HL-60/S4 treated with retinoic acid at 250 ng/mL for 4 days and 3 days (cell line): ENCODE data around the gene ZFP69B.

Source experiments
- in situ Hi-C: fragments of 300-500 bp; cut with MboI; formaldehyde crosslinking; loops from 2 replicates; pipeline ENCODE4 v1.7.0; 2022; ENCODE audit warnings: low sequenced_read_pairs

Gene ZFP69B

DNA sequence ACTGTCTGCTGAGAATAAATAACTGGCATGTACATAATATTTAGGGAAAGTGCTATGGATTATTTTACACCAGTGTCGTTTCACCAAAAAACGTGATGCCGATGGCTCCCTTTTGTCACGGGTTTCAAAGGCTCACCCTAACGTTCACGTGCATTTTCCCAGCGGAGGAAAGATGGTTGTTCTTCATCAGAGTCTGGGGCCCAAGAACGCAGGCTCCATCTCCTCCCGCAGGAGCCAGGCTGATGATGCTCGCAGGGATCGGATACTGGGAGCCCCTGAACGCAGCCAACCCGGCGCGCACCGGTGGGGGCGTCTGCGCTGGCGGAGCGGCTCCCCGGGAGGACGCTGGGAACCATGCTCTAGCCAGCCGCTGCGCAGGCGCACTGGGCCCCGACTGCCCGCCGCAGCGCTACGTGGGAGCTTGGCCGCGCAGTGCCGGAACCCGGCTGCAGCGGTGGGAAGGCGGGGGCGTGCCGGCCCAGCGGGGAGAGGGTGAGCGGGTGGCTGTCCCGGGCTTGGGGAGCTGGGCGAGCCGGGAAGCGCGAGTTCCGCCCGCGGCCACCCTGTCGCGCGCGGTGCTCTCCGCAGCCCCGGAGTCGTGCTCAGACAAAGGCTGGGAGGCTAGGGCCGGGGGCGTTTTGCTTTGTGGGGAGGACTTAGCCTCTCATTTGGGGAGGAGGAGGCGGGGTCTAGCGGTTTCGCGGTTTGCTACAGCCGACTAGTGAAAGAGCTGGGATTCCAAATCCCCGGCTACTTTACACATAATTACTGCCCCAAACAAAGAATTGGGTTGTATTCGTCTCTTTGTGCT is at the start of gene ZFP69B:
Gene ZFP69B, plus strand, starts transcription at position 793 of the 811 bp plus-strand sequence. CDS start 486 bp downstream, outside the sequence.
- in situ Hi-C loops, result no loop called here

DNA sequence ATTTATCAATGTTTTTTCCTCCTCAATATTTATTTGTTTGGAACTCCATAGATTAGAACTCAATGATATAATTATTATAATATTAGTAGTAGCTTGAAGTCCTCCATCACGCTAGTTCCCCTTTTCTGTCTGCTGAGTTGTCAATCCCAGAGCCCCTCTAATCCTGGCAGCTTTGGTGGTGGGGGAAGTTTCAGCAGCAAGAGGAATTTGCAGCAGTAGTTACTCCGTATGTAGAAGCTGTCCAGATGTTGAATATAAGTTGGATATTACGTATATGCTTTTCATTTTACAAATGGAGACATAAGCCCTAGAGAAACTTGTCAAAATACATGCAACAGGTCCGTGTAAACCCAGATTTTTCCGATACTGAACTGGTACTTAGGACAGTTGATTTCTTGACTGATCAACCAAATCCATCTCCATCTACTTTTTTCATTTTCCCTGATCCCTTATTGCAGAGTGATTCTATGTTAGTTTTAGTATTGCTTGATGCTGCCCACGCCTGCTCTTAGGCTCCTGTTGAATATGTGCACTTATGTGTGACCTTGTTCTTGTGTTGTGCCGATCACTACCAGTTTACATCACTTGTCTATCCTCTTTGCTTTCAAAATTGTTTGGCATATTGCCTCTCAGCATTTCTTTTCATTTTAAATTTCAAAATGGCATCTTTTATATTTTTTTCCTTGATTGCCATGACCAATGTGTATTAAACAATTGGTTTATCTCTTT is 48.6 kb upstream of the ZFP69B start:
- in situ Hi-C loops, result loop anchor here (25.0 kb wide), 1 partner anchor 264 kb away; no protein-coding TSS in a partner anchor

DNA sequence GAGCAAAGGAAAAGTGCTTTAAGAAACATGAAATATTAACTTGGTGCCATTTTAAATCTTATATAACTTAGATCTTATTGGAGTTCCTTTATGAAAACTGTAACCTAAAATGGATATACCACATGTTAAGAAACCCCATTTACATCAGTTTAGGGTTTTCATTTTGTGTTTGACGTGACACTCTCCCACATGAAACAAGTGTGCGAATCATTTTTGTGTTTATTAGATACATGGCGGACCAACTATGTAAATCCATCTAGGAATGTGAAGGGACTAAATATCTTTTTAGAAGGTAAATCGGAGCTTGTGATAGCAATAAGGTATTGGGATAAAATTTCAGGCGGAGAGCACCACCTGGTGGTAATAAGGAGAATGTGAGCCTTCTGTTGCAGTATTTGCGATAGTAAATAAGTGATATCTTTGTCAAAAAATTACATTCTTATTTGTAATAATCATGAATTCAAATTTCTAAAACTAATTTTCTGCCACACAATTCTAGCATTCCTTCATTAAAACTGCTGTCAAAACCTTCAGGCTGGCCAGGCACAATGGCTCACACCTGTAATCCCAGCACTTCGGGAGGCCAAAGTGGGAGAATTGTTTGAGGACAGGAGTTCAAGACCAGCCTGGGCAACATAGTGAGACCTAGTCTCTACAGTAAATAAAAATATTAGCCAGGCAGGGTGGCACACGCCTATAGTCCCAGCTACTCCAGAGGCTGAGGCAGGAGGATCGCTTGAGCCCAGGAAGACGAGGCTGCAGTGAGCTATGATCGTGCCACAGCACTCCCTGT is 45.4 kb upstream of the ZFP69B start:
- in situ Hi-C loops, result loop anchor here (25.0 kb wide), 1 partner anchor 268 kb away; no protein-coding TSS in a partner anchor

DNA sequence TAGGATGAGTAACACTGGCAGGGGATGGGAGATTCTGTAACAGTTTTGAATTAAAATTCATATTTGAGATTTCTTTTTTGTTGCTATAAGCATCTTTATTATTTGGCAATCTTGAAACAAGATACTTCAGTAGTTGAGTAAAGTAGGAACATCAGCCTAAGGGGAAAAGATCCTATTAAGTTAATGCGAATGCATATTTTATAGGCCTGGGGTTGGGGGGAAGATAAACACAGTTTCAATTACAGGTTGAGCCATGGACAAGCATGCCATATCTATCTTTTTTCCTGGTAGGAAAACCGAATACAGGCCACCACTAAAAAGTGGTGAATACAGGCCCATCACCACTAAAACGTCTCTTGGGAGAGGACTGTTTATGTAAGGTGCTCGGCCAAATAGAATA is 44.5 kb upstream of the ZFP69B start:
- in situ Hi-C loops, result loop anchor here (25.0 kb wide), 1 partner anchor 269 kb away; no protein-coding TSS in a partner anchor

DNA sequence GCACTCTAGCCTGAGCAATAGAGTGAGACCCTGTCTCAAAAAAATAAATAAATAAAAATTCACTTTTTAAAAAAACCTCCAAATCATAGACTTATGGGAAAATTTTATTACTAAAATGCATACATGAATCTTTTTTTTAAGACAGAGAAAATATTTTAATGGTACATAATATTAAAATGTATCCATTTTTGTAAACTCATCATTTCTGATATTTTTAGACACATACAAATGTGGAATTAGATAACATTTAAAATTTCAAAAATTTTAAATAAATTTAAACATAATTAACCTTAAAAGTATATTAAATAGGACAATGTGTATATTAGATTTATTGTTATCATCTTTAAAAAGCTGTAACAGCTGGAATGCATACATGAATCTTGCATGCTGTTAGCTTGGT is 42.8 kb upstream of the ZFP69B start:
- in situ Hi-C loops, result loop anchor here (25.0 kb wide), 1 partner anchor 270 kb away; no protein-coding TSS in a partner anchor

DNA sequence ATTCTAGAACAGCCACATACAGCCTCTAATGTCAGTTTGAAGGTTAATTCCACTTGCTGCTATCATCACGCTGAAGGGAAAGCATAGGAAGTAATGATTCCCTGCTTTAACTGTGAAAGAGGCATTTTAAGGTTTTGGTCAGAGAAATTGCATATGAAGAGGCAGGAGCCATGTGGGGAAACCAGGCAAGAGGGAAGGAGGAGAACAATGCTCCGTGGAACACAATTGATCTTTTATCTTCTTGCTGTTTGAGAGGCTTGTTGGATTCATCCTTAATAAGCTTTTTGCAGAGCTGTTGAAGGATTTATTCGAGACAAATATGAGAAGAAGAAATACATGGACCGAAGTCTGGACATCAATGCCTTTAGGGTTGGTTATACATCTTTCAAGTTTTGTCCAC is 40.8 kb upstream of the ZFP69B start:
- in situ Hi-C loops, result loop anchor here (25.0 kb wide), 1 partner anchor 272 kb away; no protein-coding TSS in a partner anchor

DNA sequence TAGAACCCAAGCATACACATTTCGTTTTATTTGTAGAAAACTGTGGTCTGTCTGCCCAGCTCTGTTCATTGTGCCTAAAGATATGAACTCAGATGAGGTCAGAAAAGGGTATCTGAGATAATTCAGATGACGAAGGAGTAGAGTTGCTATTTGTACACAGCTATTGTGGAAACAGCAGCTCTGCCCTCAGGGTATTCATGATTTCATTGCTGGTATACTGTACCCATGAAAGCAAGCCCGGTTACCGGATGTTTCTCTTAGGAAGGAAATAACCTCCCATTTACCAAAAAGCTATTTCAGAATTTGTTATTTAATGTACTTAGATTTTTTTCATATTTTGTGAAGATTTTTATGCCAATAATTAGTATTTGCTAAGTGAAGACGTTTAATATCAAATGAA is 39.0 kb upstream of the ZFP69B start:
- in situ Hi-C loops, result loop anchor here (25.0 kb wide), 1 partner anchor 274 kb away; no protein-coding TSS in a partner anchor

DNA sequence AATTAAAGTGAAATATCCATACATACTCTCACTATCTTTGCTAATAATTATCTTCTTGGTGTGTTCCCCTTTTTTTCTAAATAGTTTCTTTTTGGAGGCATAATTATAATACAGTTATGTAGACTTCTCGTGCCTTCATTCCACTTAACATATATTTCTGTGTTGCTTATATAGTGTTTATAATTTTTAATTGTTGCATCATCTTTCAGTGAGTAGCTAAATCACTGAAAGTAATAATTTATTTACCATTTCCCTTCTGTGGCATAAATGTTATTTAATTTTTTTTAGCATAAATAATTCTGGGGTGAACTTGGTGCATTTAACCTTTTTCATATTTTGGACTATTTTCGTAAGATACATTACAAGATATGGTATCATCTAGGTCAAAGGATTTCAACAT is 38.4 kb upstream of the ZFP69B start:
- in situ Hi-C loops, result loop anchor here (25.0 kb wide), 1 partner anchor 275 kb away; no protein-coding TSS in a partner anchor

DNA sequence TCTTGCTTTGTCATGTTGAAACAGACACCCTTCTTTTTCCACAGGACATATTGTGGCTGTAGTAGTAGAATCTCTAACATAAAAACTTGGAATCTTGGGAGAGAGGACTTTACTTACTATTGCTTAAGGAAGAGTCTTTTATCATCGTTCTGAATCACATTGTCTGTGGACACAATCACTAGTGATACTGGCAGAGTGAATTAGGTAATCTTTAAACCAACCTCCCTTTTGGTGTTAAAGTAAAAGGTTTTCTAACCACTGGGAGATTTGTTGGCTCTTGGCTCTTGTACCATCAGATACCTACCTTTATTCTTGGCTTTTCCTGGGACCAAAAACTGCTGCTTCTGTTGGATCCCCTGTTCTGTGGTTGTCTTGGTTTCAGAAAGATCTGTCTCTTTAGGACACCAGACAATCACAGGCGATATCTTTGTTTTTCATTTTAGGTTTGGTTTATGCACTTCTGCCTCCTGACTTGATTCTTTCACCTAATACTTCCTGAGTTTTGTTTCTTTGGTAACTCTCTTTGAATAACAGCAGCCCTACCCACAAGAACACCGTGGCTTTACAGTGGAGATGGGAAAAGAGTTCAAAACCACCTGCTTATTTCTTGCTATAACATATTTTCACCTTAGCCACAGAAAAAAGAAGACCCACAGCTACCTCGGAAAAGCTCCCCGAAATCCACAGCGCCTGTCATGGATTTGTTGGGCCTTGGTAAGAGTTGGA is 36.6 kb upstream of the ZFP69B start:
- in situ Hi-C loops, result loop anchor here (25.0 kb wide), 1 partner anchor 276 kb away; no protein-coding TSS in a partner anchor

DNA sequence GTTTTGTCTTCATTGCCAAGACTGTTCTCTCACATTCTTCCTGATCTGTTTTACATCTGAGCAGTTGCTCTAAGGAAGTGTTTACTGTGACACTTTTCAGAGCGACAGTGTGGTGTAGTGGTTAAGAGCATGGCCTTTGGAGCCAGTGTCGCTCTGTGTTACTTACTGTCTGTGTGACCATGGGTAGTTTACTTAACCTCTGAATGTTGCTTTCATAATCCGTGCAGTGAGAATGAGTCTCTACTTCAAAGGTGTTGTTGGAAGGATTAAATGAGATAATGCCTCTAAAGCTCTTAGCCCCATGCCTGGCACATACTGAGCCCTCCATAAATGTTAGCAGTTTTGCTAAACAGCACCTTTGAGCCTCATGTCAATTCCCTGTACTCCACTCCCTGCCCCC is 35.9 kb upstream of the ZFP69B start:
- in situ Hi-C loops, result loop anchor here (25.0 kb wide), 1 partner anchor 277 kb away; no protein-coding TSS in a partner anchor

DNA sequence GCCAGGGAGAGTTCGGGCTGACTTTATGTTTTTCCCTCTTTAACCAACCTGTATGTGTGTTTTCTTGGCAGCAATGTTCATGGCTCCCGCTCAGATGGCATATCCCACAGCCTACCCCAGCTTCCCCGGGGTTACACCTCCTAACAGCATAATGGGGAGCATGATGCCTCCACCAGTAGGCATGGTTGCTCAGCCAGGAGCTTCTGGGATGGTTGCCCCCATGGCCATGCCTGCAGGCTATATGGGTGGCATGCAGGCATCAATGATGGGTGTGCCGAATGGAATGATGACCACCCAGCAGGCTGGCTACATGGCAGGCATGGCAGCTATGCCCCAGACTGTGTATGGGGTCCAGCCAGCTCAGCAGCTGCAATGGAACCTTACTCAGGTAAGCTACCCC is 33.6 kb upstream of the ZFP69B start:
- in situ Hi-C loops, result loop anchor here (25.0 kb wide), 1 partner anchor 279 kb away; no protein-coding TSS in a partner anchor

DNA sequence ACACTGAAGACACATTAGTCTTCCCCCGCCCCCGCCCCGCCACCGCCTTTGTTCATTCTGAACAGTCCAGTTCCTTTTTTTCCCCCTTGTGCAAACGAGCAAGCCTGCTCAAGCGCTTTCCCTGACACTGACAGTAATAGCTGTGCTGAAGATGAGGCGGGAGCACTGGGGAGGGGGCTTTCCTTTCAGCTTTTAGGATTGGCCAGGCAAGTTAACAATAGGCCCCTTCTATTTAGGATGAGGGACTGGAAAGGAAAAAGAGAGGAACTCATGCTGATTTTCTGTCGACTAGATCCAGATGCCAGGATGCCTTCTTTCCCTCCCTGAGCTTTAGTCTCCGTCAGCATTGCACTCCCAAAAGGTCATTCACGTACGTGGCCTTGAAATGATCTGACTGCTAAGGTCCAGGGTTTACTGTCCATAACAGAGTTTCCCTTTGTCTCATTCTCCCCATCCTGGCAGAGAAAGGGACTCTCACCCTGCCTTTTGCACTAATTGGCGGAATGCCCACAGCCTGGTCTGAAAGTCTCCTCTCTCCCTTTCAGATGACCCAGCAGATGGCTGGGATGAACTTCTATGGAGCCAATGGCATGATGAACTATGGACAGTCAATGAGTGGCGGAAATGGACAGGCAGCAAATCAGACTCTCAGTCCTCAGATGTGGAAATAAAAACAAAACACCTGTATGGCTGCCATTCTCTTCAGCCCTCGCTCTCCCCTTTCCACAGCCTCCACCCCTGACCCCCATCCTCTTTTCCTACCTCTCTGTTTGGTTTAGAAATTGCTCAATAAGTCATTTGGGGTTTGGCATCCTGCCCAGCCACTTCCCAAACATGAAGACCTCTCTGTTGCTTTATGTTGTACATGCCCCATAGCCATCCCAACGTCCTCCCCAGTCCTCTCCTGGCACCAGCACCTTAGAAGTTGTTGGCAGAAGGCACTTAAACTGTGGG is 28.6 kb upstream of the ZFP69B start:
- in situ Hi-C loops, result loop anchor here (25.0 kb wide), 1 partner anchor 284 kb away; no protein-coding TSS in a partner anchor

DNA sequence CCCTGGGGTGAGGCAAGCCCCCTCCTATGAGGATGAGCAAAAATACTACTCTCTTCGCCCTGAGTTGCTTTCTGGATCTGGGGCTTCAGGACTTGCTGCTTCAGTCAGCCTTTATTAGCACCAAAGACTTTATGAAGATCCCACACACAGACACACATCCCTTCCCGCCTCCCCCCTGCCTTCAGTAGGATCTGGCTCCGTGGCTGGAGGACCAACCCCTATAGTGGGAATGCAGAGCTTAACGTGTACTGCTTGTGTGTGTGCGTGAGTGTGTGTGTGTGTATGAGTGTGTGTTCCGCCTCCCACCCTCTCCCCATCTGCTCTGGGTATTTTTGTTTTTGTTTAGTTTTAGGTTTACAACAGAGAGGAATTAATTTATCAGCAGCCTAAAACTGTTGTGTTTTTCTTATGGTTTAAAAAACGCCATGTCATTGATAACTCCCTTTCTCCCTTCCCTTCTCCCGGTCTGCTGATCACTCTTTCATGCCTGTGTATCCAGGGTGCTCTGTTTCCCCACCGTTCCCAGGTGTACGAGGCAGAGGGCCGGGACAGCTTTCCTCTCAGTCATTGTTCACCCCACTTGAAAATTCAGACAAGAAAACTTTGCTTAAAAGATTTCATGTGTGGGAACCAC is 27.5 kb upstream of the ZFP69B start:
- in situ Hi-C loops, result loop anchor here (25.0 kb wide), 1 partner anchor 285 kb away; no protein-coding TSS in a partner anchor

DNA sequence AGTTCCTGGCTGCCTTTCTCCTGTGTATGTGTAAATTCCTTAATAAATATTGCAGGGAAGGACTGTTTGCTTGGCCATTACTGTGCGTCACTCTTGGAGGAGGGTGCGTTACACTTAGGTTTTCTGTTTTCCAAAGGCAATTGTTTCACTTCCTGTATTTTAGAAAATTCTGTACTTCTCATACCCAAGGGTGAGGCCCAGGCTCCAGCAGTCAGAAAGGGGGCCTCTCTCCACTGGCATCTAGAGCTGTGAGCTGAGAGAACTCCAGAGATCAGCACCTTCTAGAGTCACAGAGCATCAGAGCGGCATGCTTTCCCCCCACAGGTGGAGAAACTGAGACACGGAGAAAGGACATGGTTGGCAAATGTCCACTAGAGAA is 27.0 kb upstream of the ZFP69B start:
- in situ Hi-C loops, result loop anchor here (25.0 kb wide), 1 partner anchor 286 kb away; no protein-coding TSS in a partner anchor

DNA sequence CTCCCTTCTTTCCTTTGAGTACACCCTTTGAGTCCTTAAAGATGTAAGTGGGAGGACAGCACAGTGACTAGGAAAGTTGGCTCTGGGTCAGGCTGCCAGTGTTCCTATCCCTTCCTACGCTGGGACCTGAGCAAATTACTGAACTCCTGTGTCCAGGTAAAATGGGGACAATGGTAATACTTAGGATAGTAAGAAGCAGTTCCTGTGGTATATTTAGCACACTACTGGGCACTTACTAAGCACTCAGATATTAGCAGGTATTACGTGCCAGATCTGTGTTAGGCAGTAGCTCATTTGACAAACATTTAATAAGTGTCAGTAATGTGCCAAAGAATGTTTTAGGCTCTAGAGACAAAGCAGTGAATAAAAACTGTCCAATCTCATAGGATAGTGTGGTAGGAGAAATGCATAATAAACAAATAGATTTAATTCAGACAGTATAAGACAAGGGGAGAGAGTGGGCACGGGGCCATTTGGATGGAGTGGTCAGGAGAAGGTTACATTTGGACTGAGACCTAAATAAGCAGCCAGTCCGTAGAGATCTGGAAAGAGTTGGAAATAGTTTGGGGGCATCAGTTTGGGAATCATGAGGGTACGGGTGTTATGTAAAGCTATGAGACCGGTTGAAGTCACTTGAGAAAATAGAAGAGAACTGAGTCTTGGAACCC is 26.2 kb upstream of the ZFP69B start:
- in situ Hi-C loops, result loop anchor here (25.0 kb wide), 1 partner anchor 287 kb away; no protein-coding TSS in a partner anchor

DNA sequence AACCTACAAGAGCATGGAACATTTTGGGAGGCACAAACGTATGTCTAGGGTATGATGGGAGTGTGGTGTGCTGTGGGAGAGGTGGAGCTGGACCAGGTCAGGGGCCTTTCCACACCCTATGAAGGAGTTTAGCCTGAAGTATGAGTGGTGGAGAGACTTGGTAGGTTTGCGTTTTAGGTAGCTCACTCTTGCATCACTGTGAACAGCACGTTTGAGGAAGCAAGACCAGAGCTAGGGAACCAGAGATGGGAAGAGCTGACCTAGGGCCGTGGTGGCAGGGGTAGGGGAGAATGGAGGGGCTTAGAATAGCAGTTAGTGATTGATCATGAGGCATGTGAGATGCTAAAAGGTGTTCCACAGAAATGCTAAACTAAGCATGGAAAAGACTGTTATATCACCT is 25.1 kb upstream of the ZFP69B start:
- in situ Hi-C loops, result no loop called here

DNA sequence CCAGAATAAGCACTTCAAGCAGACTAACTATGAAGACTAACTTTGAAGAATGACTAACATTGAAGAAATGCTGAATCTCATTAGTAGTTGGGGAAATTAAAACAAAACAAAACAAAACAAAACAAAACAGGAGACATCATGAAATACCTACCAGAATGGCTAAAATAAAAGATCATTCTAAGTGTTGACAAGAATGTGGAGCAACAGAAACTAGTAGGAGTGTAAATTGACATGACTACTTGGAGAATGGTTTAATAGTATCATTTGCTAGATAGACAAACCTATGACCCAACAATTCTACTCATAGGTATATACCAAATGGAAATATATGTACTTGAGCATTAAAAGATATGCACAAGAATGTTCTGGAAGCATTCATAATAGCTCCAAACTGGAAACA is 18.9 kb upstream of the ZFP69B start:
- in situ Hi-C loops, result no loop called here
